ENCODE measurements around the gene ACTL7A. TPM values are rescaled to one million over a fixed set of nuclear protein-coding genes. Genes with fewer than 3 reads are reported as not detected.
"Not testable (repeated sequence)": the region's sequence is repeated elsewhere in the genome, so short reads cannot be mapped to it uniquely, and the experiment has no call there.

The ACTL7A gene
- total RNA-seq, 2 donors from 2014 or later: not detected

DNA sequence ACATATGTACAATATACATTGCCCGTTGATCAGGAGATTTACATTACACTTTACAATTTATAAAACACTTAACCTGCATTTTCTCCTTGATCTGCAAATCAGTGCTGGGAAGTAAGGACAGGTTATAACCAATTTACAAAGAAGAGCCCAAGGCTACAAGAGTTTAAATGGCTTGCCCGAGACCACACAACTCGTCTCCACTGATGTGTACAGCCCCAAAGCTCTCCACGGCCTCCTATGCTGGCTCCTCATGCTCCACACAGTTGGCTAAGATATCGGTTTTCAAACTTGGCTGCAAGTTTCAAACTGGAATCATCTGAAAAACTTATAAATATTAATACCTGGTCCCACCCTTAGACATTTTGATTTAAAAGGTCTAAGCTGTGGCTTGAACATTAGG lies 16.6 kb upstream of the ACTL7A start:
- Mint-ChIP-seq H3K4me3 (no peak overlapping the region), H3K27ac (no peak overlapping the region), H3K36me3 (ENCODE audit: low read depth) (no peaks in the 10 kb centered on the region), H3K4me1 (no peaks in the 10 kb centered on the region), H3K27me3 (ENCODE audit: insufficient read depth) (no peaks in the 10 kb centered on the region), H3K9me3 (no peaks in the 10 kb centered on the region)
- no peak overlapping the region for H3K27ac ChIP-seq (ENCODE audit: low read depth, low read length)
- H3K36me3 ChIP-seq (ENCODE audit: control insufficient read depth, insufficient read depth, low read length): no peaks in the 10 kb centered on the region
- no peaks in the 10 kb centered on the region for H3K9me3 ChIP-seq (ENCODE audit: control insufficient read depth, low read length)
- DNase-seq: no peak
- 85 to 89% methylated on average over 5 of the region's 5 CpGs for WGBS, 2 experiments (ENCODE audit: insufficient coverage in 1 of 2, insufficient read length in 1 of 2)
- TF ChIP-seq, protein P1, sequence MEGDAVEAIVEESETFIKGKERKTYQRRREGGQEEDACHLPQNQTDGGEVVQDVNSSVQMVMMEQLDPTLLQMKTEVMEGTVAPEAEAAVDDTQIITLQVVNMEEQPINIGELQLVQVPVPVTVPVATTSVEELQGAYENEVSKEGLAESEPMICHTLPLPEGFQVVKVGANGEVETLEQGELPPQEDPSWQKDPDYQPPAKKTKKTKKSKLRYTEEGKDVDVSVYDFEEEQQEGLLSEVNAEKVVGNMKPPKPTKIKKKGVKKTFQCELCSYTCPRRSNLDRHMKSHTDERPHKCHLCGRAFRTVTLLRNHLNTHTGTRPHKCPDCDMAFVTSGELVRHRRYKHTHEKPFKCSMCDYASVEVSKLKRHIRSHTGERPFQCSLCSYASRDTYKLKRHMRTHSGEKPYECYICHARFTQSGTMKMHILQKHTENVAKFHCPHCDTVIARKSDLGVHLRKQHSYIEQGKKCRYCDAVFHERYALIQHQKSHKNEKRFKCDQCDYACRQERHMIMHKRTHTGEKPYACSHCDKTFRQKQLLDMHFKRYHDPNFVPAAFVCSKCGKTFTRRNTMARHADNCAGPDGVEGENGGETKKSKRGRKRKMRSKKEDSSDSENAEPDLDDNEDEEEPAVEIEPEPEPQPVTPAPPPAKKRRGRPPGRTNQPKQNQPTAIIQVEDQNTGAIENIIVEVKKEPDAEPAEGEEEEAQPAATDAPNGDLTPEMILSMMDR (conservative IDR thresholded peaks at IDR 0.05): no peak
- no peaks in the 10 kb centered on the region for H3K4me1 ChIP-seq (ENCODE audit: control insufficient read depth, insufficient read depth, low read length)
- no peaks in the 10 kb centered on the region for H3K27me3 ChIP-seq (ENCODE audit: control insufficient read depth, insufficient read depth, low read length, poor library complexity, severe bottlenecking)
- H3K9ac ChIP-seq (ENCODE audit: extremely low read depth, low read length, poor library complexity, severe bottlenecking): no peak overlapping the region
- no peak overlapping the region for H3K4me3 ChIP-seq (ENCODE audit: low read length)

DNA sequence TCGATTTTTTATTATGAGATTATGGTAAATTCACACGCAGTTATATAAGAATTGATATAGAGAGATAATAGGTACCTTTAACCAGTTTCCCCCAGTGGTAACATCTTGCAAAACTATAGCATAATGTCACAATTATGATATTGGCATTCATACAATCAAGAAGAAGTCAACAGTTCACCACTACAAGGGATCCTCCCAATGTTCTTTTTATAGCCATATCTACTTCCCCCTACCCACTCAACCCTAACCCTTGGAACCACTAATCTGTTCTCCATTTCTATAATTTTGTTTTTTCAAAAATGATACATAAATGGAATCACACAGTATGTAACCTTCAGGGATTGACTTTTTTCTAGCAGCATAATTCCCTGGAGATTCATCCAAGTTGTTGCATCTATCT lies 16.1 kb upstream of the ACTL7A start:
- Histone ChIP-seq H3K9me3 (ENCODE audit: control insufficient read depth, low read length) (no peaks in the 10 kb centered on the region), H3K27ac (ENCODE audit: low read depth, low read length) (no peak overlapping the region), H3K36me3 (ENCODE audit: control insufficient read depth, insufficient read depth, low read length) (no peaks in the 10 kb centered on the region), H3K4me1 (ENCODE audit: control insufficient read depth, insufficient read depth, low read length) (no peaks in the 10 kb centered on the region), H3K4me3 (ENCODE audit: low read length) (no peak overlapping the region), H3K27me3 (ENCODE audit: control insufficient read depth, insufficient read depth, low read length, poor library complexity, severe bottlenecking) (no peaks in the 10 kb centered on the region), H3K9ac (ENCODE audit: extremely low read depth, low read length, poor library complexity, severe bottlenecking) (no peak overlapping the region)
- Mint-ChIP-seq H3K36me3 (ENCODE audit: low read depth) (no peaks in the 10 kb centered on the region), H3K27me3 (ENCODE audit: insufficient read depth) (no peaks in the 10 kb centered on the region), H3K4me3 (no peak overlapping the region), H3K27ac (no peak overlapping the region), H3K9me3 (no peaks in the 10 kb centered on the region), H3K4me1 (no peaks in the 10 kb centered on the region)
- no peak for DNase-seq
- no CpG with 5 or more reads among the region's 2 CpGs for WGBS, 2 experiments (ENCODE audit: insufficient coverage in 1 of 2, insufficient read length in 1 of 2)
- TF ChIP-seq, protein P1 (conservative IDR thresholded peaks at IDR 0.05): no peak

DNA sequence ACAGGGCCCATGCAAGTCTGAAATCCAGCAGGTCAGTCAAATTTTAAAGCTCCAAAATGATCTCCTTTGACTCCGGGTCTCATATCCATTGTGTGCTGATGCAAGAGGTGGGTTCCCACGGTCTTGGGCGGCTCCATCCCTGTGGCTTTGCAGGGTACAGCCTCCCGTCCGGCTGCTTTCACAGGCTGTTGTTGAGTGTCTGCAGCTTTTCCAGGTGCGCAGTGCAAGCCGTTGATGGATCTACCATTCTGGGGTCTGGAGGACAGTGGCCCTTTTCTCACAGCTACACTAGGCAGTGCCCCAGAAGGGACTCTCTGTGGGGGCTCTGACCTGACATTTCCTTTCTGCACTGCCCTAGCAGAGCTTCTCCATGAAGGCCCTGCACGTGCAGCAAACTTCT lies 13.8 kb upstream of the ACTL7A start:
- H3K36me3 Mint-ChIP-seq (ENCODE audit: low read depth); H3K9me3 Mint-ChIP-seq; H3K9ac ChIP-seq (ENCODE audit: extremely low read depth, low read length, poor library complexity, severe bottlenecking); H3K27ac Mint-ChIP-seq; H3K36me3 ChIP-seq (ENCODE audit: control insufficient read depth, insufficient read depth, low read length); H3K27me3 ChIP-seq (ENCODE audit: control insufficient read depth, insufficient read depth, low read length, poor library complexity, severe bottlenecking); DNase-seq; H3K4me3 Mint-ChIP-seq; H3K4me3 ChIP-seq (ENCODE audit: low read length); H3K4me1 Mint-ChIP-seq; H3K9me3 ChIP-seq (ENCODE audit: control insufficient read depth, low read length); H3K27ac ChIP-seq (ENCODE audit: low read depth, low read length); H3K27me3 Mint-ChIP-seq (ENCODE audit: insufficient read depth); H3K4me1 ChIP-seq (ENCODE audit: control insufficient read depth, insufficient read depth, low read length): not testable (repeated sequence)
- WGBS, 2 experiments (ENCODE audit: insufficient coverage in 1 of 2, insufficient read length in 1 of 2): 88 to 90% methylated on average over 8 of the region's 8 CpGs

DNA sequence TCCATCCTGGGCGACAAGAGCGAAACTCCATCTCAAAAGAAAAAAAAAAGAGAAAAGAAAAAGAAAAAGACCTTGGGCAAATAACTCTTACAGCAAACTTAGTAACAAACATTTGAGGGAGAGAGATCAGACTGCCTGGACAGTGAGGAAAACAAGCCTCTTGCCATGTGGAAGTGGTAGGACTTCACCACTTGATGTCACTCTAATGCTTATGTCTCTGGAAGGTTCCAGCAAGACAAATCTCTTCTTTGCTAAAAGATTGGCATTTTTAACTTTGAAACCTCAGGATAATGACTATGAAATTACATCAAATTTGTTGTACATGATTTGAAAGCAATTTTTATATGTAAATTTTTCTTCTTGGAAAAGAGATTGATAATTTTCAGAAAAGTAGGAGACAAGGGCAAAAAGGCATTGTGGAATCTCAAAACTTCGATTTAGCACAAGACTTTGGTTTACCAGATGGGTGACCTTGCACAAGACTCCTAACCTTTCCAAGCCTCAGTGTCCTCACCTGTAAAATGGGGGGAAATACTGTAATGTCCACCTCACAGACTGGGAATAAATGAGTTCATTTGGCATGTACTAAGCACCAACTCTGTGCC lies 11.7 kb upstream of the ACTL7A start:
- no peak overlapping the region for H3K27ac Mint-ChIP-seq
- Histone ChIP-seq H3K4me1 (ENCODE audit: control insufficient read depth, insufficient read depth, low read length) (no peaks in the 10 kb centered on the region), H3K36me3 (ENCODE audit: control insufficient read depth, insufficient read depth, low read length) (no peaks in the 10 kb centered on the region), H3K27me3 (ENCODE audit: control insufficient read depth, insufficient read depth, low read length, poor library complexity, severe bottlenecking) (no peaks in the 10 kb centered on the region), H3K27ac (ENCODE audit: low read depth, low read length) (no peak overlapping the region), H3K9me3 (ENCODE audit: control insufficient read depth, low read length) (no peaks in the 10 kb centered on the region), H3K9ac (ENCODE audit: extremely low read depth, low read length, poor library complexity, severe bottlenecking) (no peak overlapping the region), H3K4me3 (ENCODE audit: low read length) (no peak overlapping the region)
- WGBS, 2 experiments (ENCODE audit: insufficient coverage in 1 of 2, insufficient read length in 1 of 2): 86 to 100% methylated on average over 1 to 3 of the region's 3 CpGs
- H3K27me3 Mint-ChIP-seq (ENCODE audit: insufficient read depth): peaks cover 3% of the 10 kb centered on the region
- no peak overlapping the region for H3K4me3 Mint-ChIP-seq
- H3K36me3 Mint-ChIP-seq (ENCODE audit: low read depth): no peaks in the 10 kb centered on the region
- H3K9me3 Mint-ChIP-seq: no peaks in the 10 kb centered on the region
- no peak for DNase-seq
- no peaks in the 10 kb centered on the region for H3K4me1 Mint-ChIP-seq
- TF ChIP-seq, protein P1 (conservative IDR thresholded peaks at IDR 0.05): peak; percentile 57
